K562 (cell line): ENCODE measurements around the gene TCF4. TPM values are rescaled to one million over a fixed set of nuclear protein-coding genes. Genes with fewer than 3 reads are reported as not detected.
A peak's percentile ranks its signal among the peaks of the same experiment; 100 is the strongest.

Experiments
- CTCF ChIP-seq, 3 experiments: IDR thresholded peaks in 2 of 3; conservative IDR thresholded peaks in 1 of 3; 2 replicates each; pipeline ENCODE4 v1.5.1; 2011 to 2012; ENCODE audit warnings: low read length in 3 of 3, mild to moderate bottlenecking in 3 of 3, control low read depth in 2 of 3, improper control_type of control experiment in 1 of 3, inconsistent platforms in 1 of 3, low read depth in 1 of 3, mixed read lengths in 1 of 3, moderate library complexity in 1 of 3; ENCODE audit not compliant: insufficient read depth in 2 of 3
- ELF2 ChIP-seq: fragments of 250-450 bp; sonication (Bioruptor Pico); IDR thresholded peaks from 2 replicates; pipeline ENCODE4 v1.5.0; 2021; ENCODE audit warnings: mild to moderate bottlenecking
- FOXJ3 ChIP-seq: sonication (generic); formaldehyde crosslinking; IDR thresholded peaks from 2 replicates; pipeline ENCODE4 v1.4.0; 2020; ENCODE audit warnings: mild to moderate bottlenecking, missing genetic modification reagents
- HLTF ChIP-seq: fragments of 450-650 bp; IDR thresholded peaks from 2 replicates; pipeline ENCODE4 v1.6.1; 2016
- HMBOX1 ChIP-seq: sonication (generic); IDR thresholded peaks from 2 replicates; pipeline ENCODE4 v1.6.1; 2016
- HMGN3 ChIP-seq: IDR thresholded peaks from 2 replicates; pipeline ENCODE4 v1.6.1; 2011; ENCODE audit warnings: borderline replicate concordance, low read depth, mild to moderate bottlenecking, mixed read lengths, low read length; ENCODE audit not compliant: insufficient read length; ENCODE audit errors: extremely low read depth
- LARP7 ChIP-seq: fragments of 450-650 bp; IDR thresholded peaks from 2 replicates; pipeline ENCODE4 v1.6.1; 2016
- MECOM ChIP-seq: fragments of 250-450 bp; sonication (Bioruptor Pico); IDR thresholded peaks from 2 replicates; pipeline ENCODE4 v1.8.0; 2022; ENCODE audit warnings: inconsistent platforms
- NR3C1 ChIP-seq: sonication (generic); formaldehyde crosslinking; IDR thresholded peaks from 2 replicates; pipeline ENCODE4 v1.8.1; 2022; ENCODE audit warnings: missing genetic modification reagents
- POLR2AphosphoS5 ChIP-seq: IDR thresholded peaks from 2 replicates; pipeline ENCODE4 v1.6.1; 2011; ENCODE audit warnings: mild to moderate bottlenecking, low read depth, low read length, moderate library complexity; ENCODE audit not compliant: control insufficient read depth, insufficient read depth
- POLR2H ChIP-seq: IDR thresholded peaks from 2 replicates; pipeline ENCODE4 v1.6.1; 2016; ENCODE audit warnings: missing genetic modification characterization, low read depth, mild to moderate bottlenecking, control low read depth, missing compliant biosample characterization, moderate library complexity
- PRPF4 ChIP-seq: fragments of 200-400 bp; formaldehyde crosslinking; IDR thresholded peaks from one replicate; pipeline ENCODE4 v1.6.1; 2017; ENCODE audit warnings: low read length, low read depth, mild to moderate bottlenecking; ENCODE audit not compliant: insufficient read depth, poor library complexity, severe bottlenecking
- RBBP5 ChIP-seq: fragments of 200-600 bp; sonication (generic); IDR thresholded peaks from 2 replicates; pipeline ENCODE4 v1.6.1; 2012; ENCODE audit warnings: borderline replicate concordance, mild to moderate bottlenecking, low read length, control low read depth, inconsistent platforms; ENCODE audit not compliant: insufficient read depth, poor library complexity, severe bottlenecking
- RBM34 ChIP-seq: fragments of 200-400 bp; formaldehyde crosslinking; IDR thresholded peaks from 2 replicates; pipeline ENCODE4 v1.6.1; 2018; ENCODE audit warnings: low read length, borderline replicate concordance; ENCODE audit not compliant: insufficient read depth
- UBTF ChIP-seq, 2 experiments: IDR thresholded peaks; 2 replicates each; pipeline ENCODE4 v1.6.1; 2012; ENCODE audit warnings: improper control_type of control experiment in 2 of 2, low read depth in 2 of 2, low read length in 2 of 2, borderline replicate concordance in 1 of 2
- ZC3H8 ChIP-seq: fragments of 450-650 bp; IDR thresholded peaks from 2 replicates; pipeline ENCODE4 v1.6.1; 2017
- ZKSCAN3 ChIP-seq: fragments of 250-450 bp; sonication (Bioruptor Pico); IDR thresholded peaks from 2 replicates; pipeline ENCODE4 v1.4.0; 2020
- ZNF133 ChIP-seq: fragments of 250-450 bp; sonication (Bioruptor Pico); IDR thresholded peaks from 2 replicates; pipeline ENCODE4 v1.4.0; 2020; ENCODE audit warnings: mild to moderate bottlenecking
- ZNF134 ChIP-seq: fragments of 250-450 bp; sonication (Bioruptor Pico); conservative IDR thresholded peaks from 2 replicates; pipeline ENCODE4 v1.4.0; 2020
- ZNF140 ChIP-seq: fragments of 250-450 bp; sonication (Bioruptor Pico); IDR thresholded peaks from 2 replicates; pipeline ENCODE4 v1.8.0; 2021; ENCODE audit warnings: moderate library complexity, mild to moderate bottlenecking, inconsistent platforms
- ZNF3 ChIP-seq: fragments of 250-450 bp; sonication (Bioruptor Pico); IDR thresholded peaks from 2 replicates; pipeline ENCODE4 v1.5.0; 2021; ENCODE audit warnings: mild to moderate bottlenecking, moderate library complexity
- ZNF324 ChIP-seq: fragments of 250-450 bp; sonication (Bioruptor Pico); IDR thresholded peaks from 2 replicates; pipeline ENCODE4 v1.4.0; 2020; ENCODE audit warnings: mild to moderate bottlenecking
- ZNF436 ChIP-seq: fragments of 250-450, 450-650 bp; sonication (Bioruptor Pico); formaldehyde crosslinking; IDR thresholded peaks from 2 replicates; pipeline ENCODE4 v1.7.0; 2020; ENCODE audit warnings: mild to moderate bottlenecking
- polyA plus RNA-seq, 8 experiments: library from polyadenylated mRNA; depleted of rRNA in 4 of 8; stranded (reverse) in 5 of 8; unstranded in 3 of 8; fragments of >200 nt; fragmentation: Nextera tagmentation in 2 of 8; fragmentation: Illumina TruSeq in 1 of 8; extraction: Ambion mirVana in 2 of 8; extraction: Trizol in 1 of 8; gene quantifications; 2 replicates each; pipeline versions ENCODE4 v1.2.1 to v1.2.3, GENCODE V29; 2011 to 2014; ENCODE audit warnings: inconsistent platforms in 1 of 8, missing spikeins in 1 of 8
- total RNA-seq, 7 experiments: library from RNA; depleted of rRNA in 6 of 7; stranded (reverse); fragments of >200 nt in 6 of 7; fragmentation: Illumina TruSeq in 2 of 7; extraction: Trizol in 2 of 7; gene quantifications; 2 replicates each; pipeline versions ENCODE4 v1.2.1 to v1.2.3, GENCODE V29; 2011 to 2021; ENCODE audit warnings: low replicate concordance in 1 of 7

Gene TCF4
- total and polyA plus RNA-seq, 9 of the 15 experiments (the other 6 are each of a cell fraction or from before 2014, with no cell fraction given): 4.8 to 24.7 (median 15.2) TPM

GRCh38 chr18:55589625-55590291 lies 1.8 kb upstream of the TCF4 start (continued):
- TF ChIP-seq ZNF3 (CRISPR knock-in tag) (no peak), FOXJ3 (CRISPR knock-in tag) (no peak), PRPF4 (no peak), LARP7 (no peak), ZC3H8 (no peak), HMGN3 (peak; percentile 68), MECOM (CRISPR knock-in tag) (0 out of 2 replicates have a peak, but pooled peaks have one; percentile 22), NR3C1 (CRISPR knock-in tag) (no peak), ZNF134 (CRISPR knock-in tag) (no peak), ZNF436 (CRISPR knock-in tag) (no peak), POLR2AphosphoS5 (peak; percentile 73), ELF2 (CRISPR knock-in tag) (no peak), ZNF140 (CRISPR knock-in tag) (no peak), ZNF324 (no peak), ZKSCAN3 (CRISPR knock-in tag) (no peak), HMBOX1 (no peak), ZNF133 (no peak), HLTF (no peak), CTCF (IDR thresholded peaks at IDR 0.05 in 2 of 3, conservative IDR thresholded peaks at IDR 0.05 in 1 of 3; ENCODE audit: insufficient read depth in 2 of 3, low read depth in 1 of 3, low read length in 3 of 3) (no peak), POLR2H (tag) (peak; percentile 52), RBBP5 (peak; percentile 53), UBTF (IDR thresholded peaks at IDR 0.05; ENCODE audit: borderline replicate concordance in 1 of 2, low read depth in 2 of 2, low read length in 2 of 2) (no peak), RBM34 (no peak)
